ENCODE measurements around the gene MELK. TPM values are rescaled to one million over a fixed set of nuclear protein-coding genes. Genes with fewer than 3 reads are reported as not detected.

The MELK gene
- total RNA-seq, 2 experiments from 2014 or later = 44.3 to 49.5 TPM

DNA sequence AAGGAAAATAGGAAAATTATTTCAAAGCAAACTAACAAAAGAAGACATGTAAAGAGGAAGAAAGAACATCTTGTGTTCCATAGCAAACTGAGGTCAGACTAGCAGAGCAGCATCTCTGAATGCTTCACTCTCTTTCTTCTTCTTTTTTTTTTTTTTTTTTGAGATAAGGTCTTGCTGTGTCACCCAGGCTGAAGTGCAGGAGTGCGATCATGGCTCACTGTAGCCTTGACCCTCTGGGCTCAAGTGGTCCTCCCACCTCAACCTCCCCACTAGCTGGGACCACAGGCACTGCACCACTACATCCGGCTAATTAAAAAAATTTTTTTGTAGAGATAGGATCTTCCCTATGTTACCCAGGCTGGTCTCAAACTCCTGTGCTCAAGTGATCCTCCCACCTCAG lies 36.6 kb downstream of the MELK start:
- ATAC-seq (no peak), DNase-seq (no peak)
- peaks cover 50% of the 10 kb centered on the region for H3K36me3 Mint-ChIP-seq (ENCODE audit: low read depth)
- no peaks in the 10 kb centered on the region for H3K4me1 Mint-ChIP-seq (ENCODE audit: low read depth)
- ChIA-PET CTCF (interaction anchor here (1.1 kb wide), 1 partner anchor 83 kb away, joined by 3 read pairs; no protein-coding TSS in a partner anchor), POLR2A (no interaction called here)
- peak overlapping the region; percentile 58 for H3K27ac Mint-ChIP-seq
- H3K9me3 Mint-ChIP-seq = no peaks in the 10 kb centered on the region
- intact Hi-C loops (cut with micrococcal nuclease) = no loop called here
- TF ChIP-seq, protein P1, sequence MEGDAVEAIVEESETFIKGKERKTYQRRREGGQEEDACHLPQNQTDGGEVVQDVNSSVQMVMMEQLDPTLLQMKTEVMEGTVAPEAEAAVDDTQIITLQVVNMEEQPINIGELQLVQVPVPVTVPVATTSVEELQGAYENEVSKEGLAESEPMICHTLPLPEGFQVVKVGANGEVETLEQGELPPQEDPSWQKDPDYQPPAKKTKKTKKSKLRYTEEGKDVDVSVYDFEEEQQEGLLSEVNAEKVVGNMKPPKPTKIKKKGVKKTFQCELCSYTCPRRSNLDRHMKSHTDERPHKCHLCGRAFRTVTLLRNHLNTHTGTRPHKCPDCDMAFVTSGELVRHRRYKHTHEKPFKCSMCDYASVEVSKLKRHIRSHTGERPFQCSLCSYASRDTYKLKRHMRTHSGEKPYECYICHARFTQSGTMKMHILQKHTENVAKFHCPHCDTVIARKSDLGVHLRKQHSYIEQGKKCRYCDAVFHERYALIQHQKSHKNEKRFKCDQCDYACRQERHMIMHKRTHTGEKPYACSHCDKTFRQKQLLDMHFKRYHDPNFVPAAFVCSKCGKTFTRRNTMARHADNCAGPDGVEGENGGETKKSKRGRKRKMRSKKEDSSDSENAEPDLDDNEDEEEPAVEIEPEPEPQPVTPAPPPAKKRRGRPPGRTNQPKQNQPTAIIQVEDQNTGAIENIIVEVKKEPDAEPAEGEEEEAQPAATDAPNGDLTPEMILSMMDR (IDR thresholded peaks at IDR 0.05) = no peak
- H3K4me3 Mint-ChIP-seq = no peak overlapping the region
- H3K27me3 Mint-ChIP-seq = no peaks in the 10 kb centered on the region

DNA sequence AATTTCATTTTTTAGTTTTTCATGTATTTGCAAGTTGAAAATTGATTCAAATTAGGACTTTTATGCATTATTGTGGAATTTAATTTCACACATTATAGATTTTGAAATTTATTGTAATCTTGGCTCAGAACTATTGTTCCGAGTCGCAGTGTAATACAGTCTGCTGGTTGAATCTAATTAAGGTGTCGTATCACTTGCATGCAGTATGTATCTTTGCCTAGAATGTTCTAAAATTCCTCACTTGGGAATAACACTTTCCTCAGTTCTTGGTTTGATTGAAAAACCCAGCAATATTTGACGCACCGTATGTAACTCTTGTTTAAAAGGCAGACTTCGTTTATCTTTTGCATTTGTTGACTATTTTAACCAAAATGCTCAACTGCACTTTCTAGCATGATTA lies 49.4 kb downstream of the MELK start:
- intact Hi-C loops (cut with micrococcal nuclease) = no loop called here
- no peaks in the 10 kb centered on the region for H3K9me3 Mint-ChIP-seq
- no peaks in the 10 kb centered on the region for H3K4me1 Mint-ChIP-seq (ENCODE audit: low read depth)
- TF ChIP-seq, protein P1 (IDR thresholded peaks at IDR 0.05) = no peak
- ChIA-PET CTCF (no interaction called here), POLR2A (no interaction called here)
- no peak for ATAC-seq
- no peak overlapping the region for H3K27ac Mint-ChIP-seq
- no peak for DNase-seq
- H3K27me3 Mint-ChIP-seq = no peaks in the 10 kb centered on the region
- H3K4me3 Mint-ChIP-seq = no peak overlapping the region
- H3K36me3 Mint-ChIP-seq (ENCODE audit: low read depth) = peaks cover 9% of the 10 kb centered on the region

DNA sequence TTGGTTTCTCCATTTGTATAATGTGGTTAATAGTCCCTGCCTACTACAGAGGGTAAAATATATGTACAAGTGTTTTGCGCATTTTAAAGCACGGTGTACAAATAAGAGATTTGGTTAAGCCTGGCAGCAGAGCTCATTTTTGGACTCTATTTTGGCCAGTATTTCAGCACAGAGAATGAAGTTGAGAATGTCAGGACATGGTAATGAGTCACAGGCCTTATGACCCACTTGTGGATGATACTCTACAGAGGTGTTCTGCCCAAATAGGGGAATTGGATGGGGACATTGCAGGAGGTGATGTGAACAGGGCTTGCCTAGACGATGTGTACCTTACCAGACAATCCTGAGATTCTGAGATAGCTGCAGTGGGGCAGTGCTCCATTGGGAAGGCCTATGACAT lies 50.6 kb downstream of the MELK start:
- Mint-ChIP-seq H3K4me1 (ENCODE audit: low read depth) (no peaks in the 10 kb centered on the region), H3K9me3 (no peaks in the 10 kb centered on the region), H3K27ac (no peak overlapping the region), H3K27me3 (no peaks in the 10 kb centered on the region), H3K36me3 (ENCODE audit: low read depth) (peaks cover 8% of the 10 kb centered on the region), H3K4me3 (no peak overlapping the region)
- POLR2A ChIA-PET = no interaction called here
- CTCF ChIA-PET = interaction anchor here (1.2 kb wide), 1 partner anchor 11 kb away, joined by 3 read pairs; no protein-coding TSS in a partner anchor
- no peak for ATAC-seq
- intact Hi-C loops (cut with micrococcal nuclease) = no loop called here
- TF ChIP-seq, protein P1 (IDR thresholded peaks at IDR 0.05) = no peak
- no peak for DNase-seq

DNA sequence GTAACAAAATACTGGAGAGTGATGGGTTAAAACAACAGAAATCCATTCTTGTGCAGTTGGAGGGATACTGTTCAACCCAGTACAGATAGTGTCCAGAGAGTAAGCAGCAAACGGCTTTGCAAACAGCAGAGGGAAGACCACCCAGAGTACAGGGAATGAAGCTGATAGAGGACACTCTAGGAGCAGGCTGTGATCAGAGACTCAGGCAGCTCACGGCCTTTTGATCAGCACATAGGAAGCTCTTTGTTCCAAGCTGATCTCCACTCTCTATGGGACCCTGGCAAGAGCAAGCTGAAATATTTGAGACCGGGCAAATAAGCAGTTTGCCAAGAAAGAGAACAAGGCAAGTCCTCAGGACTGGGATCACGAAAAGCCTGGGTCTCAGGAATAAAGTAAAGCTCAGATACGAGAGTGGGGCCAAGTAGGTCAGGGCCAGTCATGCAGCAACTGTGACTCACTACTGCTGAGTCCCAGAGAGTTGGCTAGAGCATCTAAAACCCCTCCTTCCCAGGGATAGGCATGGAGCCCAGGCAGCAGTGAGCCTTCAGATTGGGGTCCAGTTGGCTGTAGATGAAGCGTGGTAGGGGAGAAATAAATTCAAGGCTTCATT lies 52.4 kb downstream of the MELK start:
- Mint-ChIP-seq H3K9me3 (no peaks in the 10 kb centered on the region), H3K27me3 (no peaks in the 10 kb centered on the region), H3K4me3 (no peak overlapping the region), H3K36me3 (ENCODE audit: low read depth) (peaks cover 9% of the 10 kb centered on the region), H3K27ac (no peak overlapping the region), H3K4me1 (ENCODE audit: low read depth) (no peaks in the 10 kb centered on the region)
- TF ChIP-seq, protein P1 (IDR thresholded peaks at IDR 0.05) = no peak
- intact Hi-C loops (cut with micrococcal nuclease) = no loop called here
- no peak for DNase-seq
- ChIA-PET CTCF (interaction anchor here (1.2 kb wide), 1 partner anchor 13 kb away, joined by 3 read pairs; no protein-coding TSS in a partner anchor), POLR2A (no interaction called here)
- ATAC-seq = no peak

DNA sequence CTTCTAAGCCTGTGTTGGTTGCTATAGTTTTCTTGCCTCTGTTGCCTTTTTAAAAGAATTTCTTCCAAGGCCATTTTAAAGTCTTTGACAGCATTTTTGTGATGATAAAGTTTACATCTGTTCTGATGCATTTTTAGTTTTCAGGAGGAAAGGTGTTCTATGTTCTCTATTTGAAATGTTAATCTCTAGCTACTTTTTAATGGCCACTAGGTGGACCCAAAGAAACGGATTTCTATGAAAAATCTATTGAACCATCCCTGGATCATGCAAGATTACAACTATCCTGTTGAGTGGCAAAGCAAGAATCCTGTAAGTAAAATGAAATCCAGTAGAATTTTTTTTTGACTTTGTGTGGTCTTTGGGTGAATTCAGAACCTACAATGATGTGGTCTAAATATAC lies 60.2 kb downstream of the MELK start:
- no peaks in the 10 kb centered on the region for H3K27me3 Mint-ChIP-seq
- peaks cover 16% of the 10 kb centered on the region for H3K36me3 Mint-ChIP-seq (ENCODE audit: low read depth)
- CTCF ChIA-PET = interaction anchor here (0.6 to 4.6 kb wide), 7 partner anchors 15 to 225 kb away, joined by 3 to 25 read pairs (median 3); no protein-coding TSS in a partner anchor
- DNase-seq (no peak), ATAC-seq (no peak)
- H3K27ac Mint-ChIP-seq = no peak overlapping the region
- H3K4me3 Mint-ChIP-seq = no peak overlapping the region
- H3K4me1 Mint-ChIP-seq (ENCODE audit: low read depth) = no peaks in the 10 kb centered on the region
- intact Hi-C loops (cut with micrococcal nuclease) = loop anchor here (2.0 kb wide), 1 partner anchor 96 kb away; no protein-coding TSS in a partner anchor
- TF ChIP-seq, protein P1 (IDR thresholded peaks at IDR 0.05) = peak; percentile 62
- no peaks in the 10 kb centered on the region for H3K9me3 Mint-ChIP-seq
- POLR2A ChIA-PET = no interaction called here

Data from activated CD8-positive, alpha-beta T cell treated with anti-CD3 and anti-CD28 coated beads for 36 hours (primary cell).